AG08395 (cell line): ENCODE results near the gene MMP19.

ENCODE experiments used
- DNase-seq: peaks from one replicate; pipeline ENCODE4 v3.0.0; 2012; ENCODE audit warnings: mixed read lengths, low spot score

Gene MMP19

DNA sequence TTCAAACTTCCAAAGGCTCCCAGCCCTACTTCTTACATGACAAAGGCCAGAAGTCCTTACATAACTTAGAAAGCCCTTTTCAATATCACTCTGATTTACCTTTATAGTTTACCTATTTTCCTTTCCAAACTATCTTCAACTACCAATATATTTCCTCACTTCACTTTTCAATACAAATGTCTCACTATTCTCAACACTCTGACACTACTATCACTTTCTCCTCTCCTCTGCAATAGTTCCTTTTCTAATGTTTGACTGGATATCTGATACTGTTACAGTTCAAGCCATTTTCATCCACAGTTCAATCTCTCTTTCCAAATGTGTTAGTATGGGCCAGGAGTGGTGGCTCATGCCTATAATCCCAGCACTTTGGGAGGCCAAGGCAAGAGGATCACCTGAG lies 28.5 kb downstream of the MMP19 start:
- no peak for DNase-seq

DNA sequence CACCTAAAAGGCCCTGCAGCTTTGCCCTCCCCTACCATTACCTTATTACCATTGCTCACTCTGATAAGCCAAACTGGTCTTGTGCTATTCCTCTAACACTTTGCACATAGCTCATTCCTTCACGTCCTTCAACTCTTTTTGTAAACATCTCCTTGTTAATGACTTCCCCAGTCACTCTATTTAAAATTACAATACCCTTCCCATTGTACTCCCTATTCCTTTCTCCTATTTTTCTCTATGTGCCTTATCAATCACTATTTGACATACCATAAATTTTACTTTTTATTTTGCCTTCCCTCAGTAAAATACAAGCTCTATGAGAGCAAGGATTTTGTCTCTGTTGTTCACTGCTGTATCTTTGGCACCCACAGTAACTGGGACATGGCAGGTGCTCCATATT lies 30.6 kb downstream of the MMP19 start:
- no peak for DNase-seq

DNA sequence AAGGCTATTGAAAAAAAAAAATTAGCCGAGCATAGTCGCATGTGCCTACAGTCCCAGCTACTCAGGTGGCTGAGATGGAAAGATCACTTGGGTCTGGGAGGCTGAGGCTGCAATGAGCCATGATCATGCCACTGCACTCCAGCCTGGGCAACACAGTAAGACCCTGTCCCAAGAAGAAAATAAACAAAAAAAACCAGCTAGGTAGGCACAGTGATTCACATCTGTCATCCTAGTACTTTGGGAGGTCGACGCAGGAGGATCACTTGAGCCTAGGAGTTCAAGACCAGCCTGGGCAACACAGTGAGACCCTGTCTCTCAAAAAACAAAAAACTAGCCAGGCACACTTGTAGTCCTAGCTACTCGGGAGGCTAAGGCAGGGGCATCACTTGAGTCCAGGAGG lies 33.5 kb downstream of the MMP19 start:
- DNase-seq: no peak

DNA sequence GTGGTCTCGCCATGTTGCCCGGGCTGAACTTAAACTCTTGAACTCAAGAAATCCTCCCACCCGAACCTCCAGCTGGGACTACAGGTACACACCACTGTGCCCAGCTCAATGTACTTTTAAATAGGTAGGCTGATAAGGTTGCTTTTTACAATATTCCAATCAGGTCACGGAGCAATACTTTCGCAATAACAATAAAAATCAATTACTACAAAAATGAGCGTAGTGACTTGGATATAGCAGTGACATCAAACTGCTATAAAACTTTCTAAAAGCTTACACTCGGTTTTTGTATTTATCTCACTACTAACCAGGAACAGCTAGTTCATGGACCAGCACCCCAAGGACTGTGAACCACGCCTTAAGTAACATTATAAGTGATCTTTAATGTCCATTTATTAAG lies 35.8 kb downstream of the MMP19 start:
- DNase-seq: no peak

DNA sequence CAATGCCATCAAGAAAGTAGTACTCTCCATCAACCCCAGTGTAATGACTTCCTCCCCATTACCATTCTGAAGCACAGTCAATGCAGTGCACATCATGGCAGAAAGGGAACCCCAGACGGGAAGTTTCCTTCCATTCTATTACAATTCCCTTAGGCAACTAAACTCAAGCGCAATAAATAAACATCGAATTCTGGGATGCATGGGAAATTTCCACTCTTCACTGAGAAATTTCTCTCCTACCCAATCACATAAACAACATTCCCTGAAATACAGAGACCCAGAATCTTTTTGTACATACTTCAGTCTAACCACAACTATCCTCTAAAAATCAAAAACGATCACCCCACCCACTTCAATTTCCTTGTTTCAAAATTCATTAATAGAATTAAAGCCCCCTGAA lies 45.2 kb downstream of the MMP19 start:
- DNase-seq: no peak

DNA sequence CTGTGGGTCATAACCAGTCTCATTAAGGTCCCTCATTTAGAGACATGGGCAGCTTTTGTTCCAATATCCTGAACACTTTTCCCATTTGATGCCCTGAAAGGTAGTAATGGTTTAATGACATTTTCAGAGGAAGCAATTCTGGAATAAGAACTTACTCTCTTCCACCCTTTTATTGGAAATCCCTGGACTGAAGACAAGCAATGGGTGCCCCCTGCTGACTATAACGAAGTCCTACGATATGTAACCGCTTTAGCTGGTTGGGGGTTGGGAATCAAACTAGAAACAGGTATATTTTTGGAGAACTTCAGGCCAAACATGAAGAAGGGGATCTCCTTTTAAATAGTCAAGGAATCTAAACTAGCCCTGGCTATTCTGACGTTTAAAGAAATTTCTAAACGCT lies 45.7 kb downstream of the MMP19 start:
- peak; percentile 57 for DNase-seq

DNA sequence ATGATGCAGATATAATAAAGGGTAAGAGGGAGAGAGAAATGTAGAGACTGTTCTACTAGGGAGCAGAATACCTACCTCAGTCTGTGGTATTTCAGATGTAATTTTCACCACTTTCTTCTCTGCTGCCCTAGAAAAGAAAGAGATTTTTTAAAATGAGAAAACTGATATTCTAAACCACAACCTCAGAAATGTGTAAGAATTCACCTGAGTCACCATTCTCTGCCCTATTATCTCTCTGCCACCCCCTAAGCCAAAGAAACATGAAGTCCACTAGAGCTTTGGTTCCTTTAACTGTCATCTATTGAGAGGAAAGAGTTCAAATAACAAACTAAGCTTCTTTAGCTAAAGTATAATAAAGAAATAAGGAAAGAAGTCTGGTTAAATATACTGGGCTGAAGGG lies 46.8 kb downstream of the MMP19 start:
- no peak for DNase-seq

DNA sequence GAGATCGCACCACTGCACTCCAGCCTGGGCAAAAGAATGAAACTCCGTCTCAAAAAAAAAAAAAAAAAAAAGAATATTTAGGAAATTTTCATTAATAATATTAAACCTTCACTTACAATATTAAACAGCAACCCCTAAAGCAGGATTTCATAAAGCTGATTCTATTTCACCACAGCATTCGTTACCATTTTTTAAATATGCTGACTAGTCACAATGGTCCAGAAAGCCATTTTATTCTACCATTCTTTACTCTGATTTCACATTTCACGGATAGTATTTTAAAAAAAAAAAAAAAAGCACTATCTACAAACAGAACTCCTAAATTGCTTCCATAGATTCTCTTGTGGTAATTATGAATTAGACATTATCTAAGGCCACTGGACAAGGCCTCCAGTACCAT lies 52.8 kb downstream of the MMP19 start:
- DNase-seq: no peak

DNA sequence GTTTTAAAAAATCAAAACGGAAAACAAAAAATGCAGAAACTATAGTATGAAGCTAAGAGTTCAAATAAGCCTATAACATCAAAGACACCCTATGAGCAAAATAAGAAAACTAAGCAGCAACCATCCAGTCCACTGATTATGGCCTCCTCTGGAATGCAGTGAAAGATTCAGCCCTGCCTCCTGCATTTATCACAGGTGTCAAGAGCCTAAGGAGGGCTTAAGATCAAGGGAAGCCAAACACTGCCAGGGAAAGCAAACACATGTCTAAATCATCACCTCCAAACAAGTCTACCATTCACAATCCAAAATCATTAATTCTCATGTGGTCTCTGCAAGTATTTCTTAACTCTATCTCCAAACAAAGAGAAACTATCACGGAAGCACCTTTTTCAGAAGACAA lies 53.6 kb downstream of the MMP19 start:
- DNase-seq: no peak

DNA sequence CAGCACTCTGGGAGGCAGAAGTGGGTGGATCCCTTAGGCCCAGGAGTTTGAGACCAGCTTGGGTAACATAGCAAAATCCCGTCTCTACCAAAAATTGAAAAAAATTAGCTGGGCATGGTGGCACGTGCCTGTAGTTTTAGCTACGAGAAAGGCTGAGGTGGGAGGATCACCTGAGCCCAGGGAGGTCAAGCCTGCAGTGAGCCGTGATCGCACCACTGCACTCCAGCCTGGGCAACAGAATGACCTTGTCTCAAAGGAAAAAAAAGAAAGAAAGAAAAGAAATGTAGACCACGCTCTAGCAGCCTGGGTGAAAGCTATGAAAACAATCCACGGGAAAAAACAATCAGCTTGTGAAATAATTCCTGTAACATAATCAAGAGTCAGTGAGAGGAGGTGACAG lies 54.2 kb downstream of the MMP19 start:
- DNase-seq: no peak
